ENCODE measurements around the gene PEX11A. TPM values are rescaled to one million over a fixed set of nuclear protein-coding genes. Genes with fewer than 3 reads are reported as not detected.

PEX11A gene
- polyA plus RNA-seq, 2 of the 4 experiments (the other 2 are of a cell fraction) = 6.3 to 8.1 TPM

- 64% methylated on average over 5 of the region's 5 CpGs for WGBS (ENCODE audit: missing lambda C conversion rate)
- TF ChIP-seq HDAC2 (IDR thresholded peaks at IDR 0.05) (no peak), RNF2 (IDR thresholded peaks at IDR 0.05; ENCODE audit: borderline replicate concordance, low read depth) (no peak), E2F6 (IDR thresholded peaks at IDR 0.05; ENCODE audit: borderline replicate concordance, low read depth) (no peak), NR3C1 (IDR thresholded peaks at IDR 0.05) (no peak), JUNB (IDR thresholded peaks at IDR 0.05) (no peak), RFX5 (IDR thresholded peaks at IDR 0.05) (no peak), USF2 (IDR thresholded peaks at IDR 0.05) (no peak), GATA3 (IDR thresholded peaks at IDR 0.05; ENCODE audit: borderline replicate concordance) (no peak), ZSCAN20 (CRISPR knock-in tag; IDR thresholded peaks at IDR 0.05) (no peak), HOXB13 (CRISPR knock-in tag; IDR thresholded peaks at IDR 0.05; ENCODE audit: low read depth) (no peak), NFE2L2 (conservative IDR thresholded peaks at IDR 0.05; ENCODE audit: low read length) (no peak), FOSB (CRISPR knock-in tag; IDR thresholded peaks at IDR 0.05) (no peak)
- ATAC-seq = no peak
- Histone ChIP-seq H3K27ac (no peak overlapping the region), H3K4me1 (no peaks in the 10 kb centered on the region), H3K4me2 (no peak overlapping the region), H3K9me3 (no peaks in the 10 kb centered on the region), H3K4me3 (no peak overlapping the region)
- no peak for DNase-seq (ENCODE audit: low read depth in 1 of 2, low spot score in 1 of 2)
- FAIRE-seq = no peak
- ChIA-PET POLR2A (no interaction called here), CTCF (interaction anchor here (0.7 to 5.1 kb wide), 10 partner anchors 10 to 143 kb away, joined by 3 to 34 read pairs (median 4); partner anchors contain the start of gene MESP1)
These were observed 40.7 kb upstream of the PEX11A start for GRCh38 chr15:89731275-89731674.

- Histone ChIP-seq H3K27ac (no peak overlapping the region), H3K4me3 (no peak overlapping the region), H3K4me2 (no peak overlapping the region), H3K9me3 (0 out of 3 replicates have a peak, but pooled peaks cover 3% of the 10 kb centered on the region), H3K4me1 (no peaks in the 10 kb centered on the region)
- WGBS (ENCODE audit: missing lambda C conversion rate) = 55% methylated on average over 2 of the region's 2 CpGs
- CTCF ChIA-PET = interaction anchor here (0.6 to 6.0 kb wide), 10 partner anchors 9 to 359 kb away, joined by 3 to 43 read pairs (median 4); partner anchors contain the start of gene ANPEP
- TF ChIP-seq POLR2A (IDR thresholded peaks at IDR 0.05; ENCODE audit: low read length) = no peak
- no peak for TF ChIP-seq CEBPB (IDR thresholded peaks at IDR 0.05)
- peak; percentile 7 for FAIRE-seq
- no peak for ATAC-seq
- POLR2A ChIA-PET = interaction anchor here (0.5 kb wide), 1 partner anchor 458 kb away, joined by 3 read pairs; no protein-coding TSS in a partner anchor
- no peak for DNase-seq (ENCODE audit: low read depth in 1 of 2, low spot score in 1 of 2)
These were observed 37.7 kb upstream of the PEX11A start for GRCh38 chr15:89728254-89728653.

GRCh38 chr15:89725064-89725463, 34.5 kb upstream of the PEX11A start:
- ChIA-PET CTCF (interaction anchor here (0.6 to 6.0 kb wide), 4 partner anchors 10 to 323 kb away, joined by 3 to 43 read pairs (median 9); no protein-coding TSS in a partner anchor), POLR2A (no interaction called here)
- ATAC-seq = no peak
- no peak for DNase-seq (ENCODE audit: low read depth in 1 of 2, low spot score in 1 of 2)
- Histone ChIP-seq H3K27ac (no peak overlapping the region), H3K4me1 (no peaks in the 10 kb centered on the region), H3K9me3 (peaks cover 8% of the 10 kb centered on the region; the same call in 1 of the 3 replicates), H3K4me2 (no peak overlapping the region), H3K4me3 (no peak overlapping the region)
- peak; percentile 92 for FAIRE-seq
- 46% methylated on average over 1 of the region's 1 CpG for WGBS (ENCODE audit: missing lambda C conversion rate)
- no peak for TF ChIP-seq BHLHE40 (IDR thresholded peaks at IDR 0.05; ENCODE audit: low read depth, low read length)
- no peak for TF ChIP-seq HEYL (CRISPR knock-in tag; IDR thresholded peaks at IDR 0.05)
- TF ChIP-seq BCL3 (IDR thresholded peaks at IDR 0.05) = no peak
- TF ChIP-seq RCOR1 (IDR thresholded peaks at IDR 0.05; ENCODE audit: low read depth, low read length) = no peak
- TF ChIP-seq CTCF (IDR thresholded peaks at IDR 0.05) = no peak
- no peak for TF ChIP-seq RNF2 (IDR thresholded peaks at IDR 0.05; ENCODE audit: borderline replicate concordance, low read depth)
- no peak for TF ChIP-seq SMC3 (IDR thresholded peaks at IDR 0.05)
- no peak for TF ChIP-seq CBX8 (IDR thresholded peaks at IDR 0.05)
- TF ChIP-seq EP300 (IDR thresholded peaks at IDR 0.05) = no peak
- no peak for TF ChIP-seq HOXA7 (CRISPR knock-in tag; IDR thresholded peaks at IDR 0.05)
- TF ChIP-seq USF2 (IDR thresholded peaks at IDR 0.05) = no peak
- no peak for TF ChIP-seq TFCP2L1 (CRISPR knock-in tag; IDR thresholded peaks at IDR 0.05)
- no peak for TF ChIP-seq ATOH8 (CRISPR knock-in tag; IDR thresholded peaks at IDR 0.05; ENCODE audit: low read depth)
- no peak for TF ChIP-seq MAFK (IDR thresholded peaks at IDR 0.05; ENCODE audit: partially characterized antibody)
- no peak for TF ChIP-seq EHF (CRISPR knock-in tag; IDR thresholded peaks at IDR 0.05)
